Jurkat, Clone E6-1 (cell line): ENCODE results near the gene CFAP99. TPM values are rescaled to one million over a fixed set of nuclear protein-coding genes. Genes with fewer than 3 reads are reported as not detected.
"Not testable (repeated sequence)": the region's sequence is repeated elsewhere in the genome, so short reads cannot be mapped to it uniquely, and the experiment has no call there.

ENCODE experiments used
- DNase-seq: peaks from one replicate; pipeline ENCODE4 v3.0.0-alpha.2; 2011; ENCODE audit warnings: low read depth, low spot score
- H3K4me3 ChIP-seq: 2 replicates; pipeline ENCODE4 v1.5.1; 2011; ENCODE audit warnings: mild to moderate bottlenecking, low read length, control low read depth, moderate library complexity
- polyA plus RNA-seq: library from polyadenylated mRNA; unstranded; fragments of >200 nt; gene quantifications from one replicate; pipeline ENCODE4 v1.2.1, GENCODE V29; 2012; ENCODE audit warnings: missing spikeins; ENCODE audit not compliant: insufficient read length, insufficient read depth

Gene CFAP99
- not detected for polyA plus RNA-seq

GRCh38 chr4:2418650-2419571, at the start of gene CFAP99:
Gene CFAP99 (plus strand): TSS chr4:2418955.
- DNase-seq = peak; percentile 92
- H3K4me3 ChIP-seq = peak within 1 kb of the TSS; percentile 50

DNA sequence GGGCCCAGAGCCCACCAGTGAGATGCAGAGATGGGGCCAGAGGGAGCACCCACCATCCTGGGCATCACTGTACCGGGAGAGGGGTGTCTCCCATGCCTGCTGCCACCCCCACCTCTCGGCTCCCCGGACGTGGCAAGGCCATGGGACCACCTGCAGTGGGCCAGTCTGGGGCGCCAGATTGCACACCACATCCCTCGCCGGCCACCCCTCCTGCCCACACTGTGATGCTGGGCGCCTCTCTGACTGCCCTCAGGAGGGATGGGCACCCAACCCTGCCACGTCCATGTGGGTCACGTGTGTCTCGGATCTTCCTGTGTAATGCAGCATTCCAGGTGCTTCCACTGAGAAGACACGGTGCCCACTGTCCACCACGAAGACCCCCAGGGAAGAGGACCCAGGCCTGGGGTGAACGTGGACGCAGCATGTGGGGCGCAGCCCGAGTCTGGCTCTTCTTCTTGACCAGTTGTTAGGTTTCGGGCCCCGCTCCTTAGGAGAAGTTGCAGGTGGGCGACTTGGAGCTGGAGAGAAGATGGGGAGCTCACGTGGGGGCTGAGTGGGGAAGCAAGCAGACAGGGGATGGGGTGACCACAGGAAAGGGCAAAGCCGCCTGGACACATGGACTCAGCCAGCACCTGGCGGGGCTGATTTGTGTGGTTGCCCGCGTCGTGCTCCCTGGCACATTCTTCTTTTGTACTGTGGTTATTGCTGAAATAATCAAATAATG, 48.0 kb upstream of the CFAP99 start:
- no peak for DNase-seq
- no peak overlapping the region for H3K4me3 ChIP-seq

GRCh38 chr4:2371765-2372487, 46.8 kb upstream of the CFAP99 start:
- DNase-seq = no peak
- H3K4me3 ChIP-seq = no peak overlapping the region

- H3K4me3 ChIP-seq = no peak overlapping the region
- DNase-seq = no peak
Observed at GRCh38 chr4:2372488-2373030, 46.2 kb upstream of the CFAP99 start.

DNA sequence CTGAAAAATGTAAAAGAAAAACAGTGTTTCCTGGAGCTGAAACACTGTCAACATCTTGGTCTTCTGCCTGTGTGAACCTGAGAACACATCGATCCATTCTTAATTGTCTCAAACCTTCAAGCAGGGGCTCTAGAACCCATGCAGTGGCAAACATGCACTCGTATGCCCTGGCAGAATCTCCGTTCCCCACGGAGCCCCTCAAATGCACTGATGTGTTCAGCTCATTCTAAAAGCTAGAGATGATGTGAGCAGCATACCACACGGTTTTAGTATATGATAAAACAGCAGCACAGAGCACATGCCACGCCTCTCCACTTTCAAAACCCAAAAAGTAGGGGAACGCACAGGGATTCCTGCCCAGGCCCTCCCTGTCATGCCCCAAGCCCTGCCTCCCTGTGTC, 45.2 kb upstream of the CFAP99 start:
- H3K4me3 ChIP-seq = no peak overlapping the region
- no peak for DNase-seq

GRCh38 chr4:2375427-2375826, 43.3 kb upstream of the CFAP99 start:
- DNase-seq = no peak
- H3K4me3 ChIP-seq = no peak overlapping the region

- no peak overlapping the region for H3K4me3 ChIP-seq
- DNase-seq = no peak
Observed at GRCh38 chr4:2377241-2377640, 41.5 kb upstream of the CFAP99 start.

GRCh38 chr4:2378401-2378800, 40.4 kb upstream of the CFAP99 start:
- DNase-seq = no peak
- no peak overlapping the region for H3K4me3 ChIP-seq

DNA sequence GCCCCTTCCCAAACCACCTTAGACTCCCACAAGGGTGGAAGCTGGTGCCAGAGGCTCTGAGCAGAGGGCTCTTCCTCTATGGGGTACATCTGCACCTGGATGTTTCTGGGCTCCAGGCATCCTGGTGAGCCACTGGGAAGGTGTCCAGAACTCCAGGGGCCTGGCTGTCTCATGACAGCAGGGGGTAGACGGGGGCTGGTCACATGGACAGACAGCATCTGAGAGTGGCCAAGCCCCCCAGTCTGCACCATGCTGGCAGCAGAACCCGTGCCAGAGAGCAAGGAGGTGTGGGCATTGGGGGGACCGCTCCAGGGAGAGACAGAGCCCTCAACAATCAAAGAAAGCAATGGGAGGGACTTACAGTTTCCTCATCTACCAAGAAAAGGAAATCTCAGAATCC, 39.9 kb upstream of the CFAP99 start:
- no peak overlapping the region for H3K4me3 ChIP-seq
- no peak for DNase-seq

- H3K4me3 ChIP-seq, DNase-seq: not testable (repeated sequence)
Observed at GRCh38 chr4:2380589-2380988, 38.2 kb upstream of the CFAP99 start.

GRCh38 chr4:2382769-2383202, 36.0 kb upstream of the CFAP99 start:
- DNase-seq, H3K4me3 ChIP-seq: not testable (repeated sequence)

DNA sequence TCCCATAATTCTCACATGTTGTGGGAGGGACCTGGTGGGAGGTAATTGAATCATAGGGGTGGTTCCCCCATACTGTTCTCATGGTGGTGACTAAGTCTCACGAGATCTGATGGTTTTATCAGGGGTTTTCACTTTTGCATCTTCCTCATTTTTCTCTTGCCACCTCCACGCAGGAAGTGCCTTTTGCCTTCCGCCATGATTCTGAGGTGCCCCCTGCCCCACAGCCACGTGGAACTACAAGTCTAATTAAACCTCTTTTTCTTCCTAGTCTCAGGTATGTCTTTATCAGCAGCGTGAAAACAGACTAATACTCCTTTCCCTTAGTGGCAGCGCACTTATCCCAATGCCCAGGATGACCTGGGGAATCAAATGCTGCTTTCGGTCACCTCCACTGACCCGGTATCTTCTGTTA, 35.5 kb upstream of the CFAP99 start:
- DNase-seq, H3K4me3 ChIP-seq: not testable (repeated sequence)

- DNase-seq = no peak
- no peak overlapping the region for H3K4me3 ChIP-seq
Observed at GRCh38 chr4:2383760-2384159, 35.0 kb upstream of the CFAP99 start.

GRCh38 chr4:2384245-2384644, 34.5 kb upstream of the CFAP99 start:
- H3K4me3 ChIP-seq = no peak overlapping the region

GRCh38 chr4:2385516-2385915, 33.2 kb upstream of the CFAP99 start:
- no peak overlapping the region for H3K4me3 ChIP-seq
- no peak for DNase-seq

More at GRCh38 chr4:2384245-2384644, 34.5 kb upstream of the CFAP99 start:
- no peak for DNase-seq

DNA sequence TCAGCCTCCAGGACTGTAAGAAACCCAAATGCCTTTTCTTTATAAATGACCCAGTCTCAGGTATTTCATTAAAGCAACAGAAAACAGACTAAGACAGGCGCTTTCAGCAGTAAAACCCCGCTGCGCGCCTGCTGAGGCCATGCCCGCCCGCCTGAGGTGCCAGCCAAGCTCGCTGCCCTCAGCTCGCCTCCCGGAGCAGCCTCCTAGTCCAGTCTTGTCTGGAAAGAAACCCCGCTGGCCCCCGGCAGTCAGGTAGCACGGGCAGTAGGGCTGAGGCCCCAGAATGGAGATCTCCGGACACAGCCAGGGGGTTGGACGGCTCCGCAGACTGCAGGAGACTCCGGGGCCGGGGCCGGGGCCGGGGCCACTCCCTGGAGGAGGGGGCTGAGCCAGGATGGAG, 32.0 kb upstream of the CFAP99 start:
- no peak for DNase-seq
- H3K4me3 ChIP-seq = no peak overlapping the region

GRCh38 chr4:2387218-2387617, 31.5 kb upstream of the CFAP99 start:
- no peak for DNase-seq
- H3K4me3 ChIP-seq = no peak overlapping the region

DNA sequence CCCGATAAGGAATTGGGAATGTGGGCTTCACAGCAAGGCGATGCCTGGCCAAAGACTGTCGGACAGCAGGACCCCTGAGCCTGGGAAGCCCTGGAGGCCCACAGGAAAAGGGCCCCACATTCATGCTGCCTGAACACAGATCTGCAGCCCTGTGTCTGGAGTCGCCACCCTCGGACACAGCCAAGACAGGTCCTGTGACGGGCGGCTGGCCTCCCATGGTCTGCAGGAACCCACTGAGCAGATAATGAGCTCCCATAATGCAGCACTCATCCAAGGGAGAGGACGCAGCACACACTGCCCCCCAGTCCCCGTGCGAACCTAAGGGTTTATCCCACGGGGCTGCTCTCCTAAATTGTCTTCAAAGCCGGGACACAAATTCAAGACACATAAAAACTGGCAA, 30.9 kb upstream of the CFAP99 start:
- no peak overlapping the region for H3K4me3 ChIP-seq
- DNase-seq = no peak

DNA sequence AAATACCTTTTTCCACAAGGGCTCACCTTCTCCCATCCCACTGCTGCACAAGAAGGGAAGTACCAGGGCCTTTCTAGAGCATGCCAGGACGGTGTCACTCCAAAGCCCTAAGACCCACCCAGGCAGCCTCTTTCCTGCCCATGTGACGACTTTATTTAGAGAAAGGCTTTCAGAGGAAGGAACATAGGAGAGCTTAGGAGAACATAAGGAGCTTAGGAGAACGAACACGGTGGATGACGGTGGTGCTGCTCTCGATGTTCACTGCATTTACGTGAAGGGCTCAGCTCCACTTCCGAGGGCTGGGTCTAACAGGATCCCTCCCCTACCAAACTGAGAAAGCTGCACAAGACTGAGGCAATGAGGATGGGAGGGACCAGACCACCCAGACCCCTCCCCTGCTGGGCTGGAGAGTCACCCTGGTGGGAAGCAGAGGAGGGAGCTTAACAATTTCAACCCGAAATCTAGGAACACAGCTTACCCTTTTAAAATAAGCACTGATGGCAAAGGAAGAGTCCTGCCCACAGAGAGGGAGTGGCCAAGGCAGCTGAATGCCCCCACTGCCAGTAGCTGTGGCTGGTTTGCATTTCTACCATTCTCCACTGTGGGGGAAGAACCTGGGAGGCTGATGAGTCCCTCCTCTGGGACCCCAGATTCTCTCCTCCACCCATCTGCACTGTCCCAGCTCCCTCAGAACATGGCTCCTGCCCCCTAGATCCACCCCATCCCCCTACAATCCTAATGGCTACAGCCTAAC, 30.1 kb upstream of the CFAP99 start:
- H3K4me3 ChIP-seq = no peak overlapping the region
- DNase-seq = no peak
